ENCODE data around the gene WDR3. TPM values are rescaled to one million over a fixed set of nuclear protein-coding genes. Genes with fewer than 3 reads are reported as not detected.

WDR3 gene
- total RNA-seq, 1 experiment from 2014 or later: 70.5 TPM

DNA sequence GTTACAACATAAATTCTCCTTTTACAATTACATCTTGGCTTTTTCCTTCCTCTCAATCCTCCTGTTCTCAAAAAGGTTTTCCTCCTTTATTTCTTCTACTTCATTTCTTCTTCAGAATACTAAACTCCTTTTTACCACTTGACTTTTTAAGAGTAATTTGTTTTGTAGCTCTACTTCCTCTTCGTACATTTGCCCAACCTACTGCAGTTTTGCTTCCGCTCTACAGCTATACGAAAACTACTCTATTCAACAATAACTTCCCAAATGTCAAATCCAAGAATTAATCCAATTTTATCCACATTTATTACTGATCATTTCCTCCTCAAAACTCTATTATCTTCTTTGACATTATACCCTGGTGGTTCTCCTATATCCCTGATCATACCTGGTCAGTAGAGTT, 3.6 kb upstream of the WDR3 start:
- BruUV-seq (replicated peaks): no TSS peak
- Histone ChIP-seq H3K4me1 (ENCODE audit: control insufficient read depth in 1 of 2, insufficient read depth in 2 of 2, low read length in 2 of 2) (peaks cover 5 to 12% of the 10 kb centered on the region in 2 experiments; a peak in 3 of 4 replicates), H4K20me1 (ENCODE audit: insufficient read depth) (peaks cover 4% of the 10 kb centered on the region; the same call in 1 of the 2 replicates), H3K9ac (ENCODE audit: low read length) (no peak overlapping the region), H3K27ac (ENCODE audit: low read depth, low read length) (no peak overlapping the region), H2AFZ (ENCODE audit: low read depth, low read length, poor library complexity, severe bottlenecking) (no peak overlapping the region), H3K27me3 (ENCODE audit: insufficient read depth, low read length) (no peaks in the 10 kb centered on the region), H3K4me3 (replicated peaks in 1 of 2; ENCODE audit: low read depth in 1 of 2, low read length in 2 of 2) (no peak overlapping the region), H3K9me3 (ENCODE audit: control insufficient read depth in 1 of 2, insufficient read depth in 1 of 2, low read depth in 1 of 2, low read length in 2 of 2) (no peaks in the 10 kb centered on the region), H3K9me2 (ENCODE audit: insufficient read depth) (no peaks in the 10 kb centered on the region), H3K79me2 (ENCODE audit: insufficient read depth, low read length) (peaks cover 60% of the 10 kb centered on the region), H3K36me3 (ENCODE audit: control insufficient read depth in 1 of 2, insufficient read depth in 2 of 2, low read length in 2 of 2) (no peaks in the 10 kb centered on the region), H3K4me2 (ENCODE audit: low read length) (no peak overlapping the region)
- intact Hi-C loops (cut with micrococcal nuclease): no loop called here
- ATAC-seq (no peak), DNase-seq (ENCODE audit: low read depth, low spot score) (no peak)
- ChIA-PET RAD21 (ENCODE audit: low non-redundant PET in 1 of 2, low total read pairs in 2 of 2, uncharacterized antibody in 2 of 2, unreplicated experiment in 2 of 2) (no interaction called here), CTCF (no interaction called here), POLR2A (no interaction called here)
- TF ChIP-seq, protein P1, sequence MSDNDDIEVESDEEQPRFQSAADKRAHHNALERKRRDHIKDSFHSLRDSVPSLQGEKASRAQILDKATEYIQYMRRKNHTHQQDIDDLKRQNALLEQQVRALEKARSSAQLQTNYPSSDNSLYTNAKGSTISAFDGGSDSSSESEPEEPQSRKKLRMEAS (IDR thresholded peaks at IDR 0.05): no peak
- TF ChIP-seq, protein P2, sequence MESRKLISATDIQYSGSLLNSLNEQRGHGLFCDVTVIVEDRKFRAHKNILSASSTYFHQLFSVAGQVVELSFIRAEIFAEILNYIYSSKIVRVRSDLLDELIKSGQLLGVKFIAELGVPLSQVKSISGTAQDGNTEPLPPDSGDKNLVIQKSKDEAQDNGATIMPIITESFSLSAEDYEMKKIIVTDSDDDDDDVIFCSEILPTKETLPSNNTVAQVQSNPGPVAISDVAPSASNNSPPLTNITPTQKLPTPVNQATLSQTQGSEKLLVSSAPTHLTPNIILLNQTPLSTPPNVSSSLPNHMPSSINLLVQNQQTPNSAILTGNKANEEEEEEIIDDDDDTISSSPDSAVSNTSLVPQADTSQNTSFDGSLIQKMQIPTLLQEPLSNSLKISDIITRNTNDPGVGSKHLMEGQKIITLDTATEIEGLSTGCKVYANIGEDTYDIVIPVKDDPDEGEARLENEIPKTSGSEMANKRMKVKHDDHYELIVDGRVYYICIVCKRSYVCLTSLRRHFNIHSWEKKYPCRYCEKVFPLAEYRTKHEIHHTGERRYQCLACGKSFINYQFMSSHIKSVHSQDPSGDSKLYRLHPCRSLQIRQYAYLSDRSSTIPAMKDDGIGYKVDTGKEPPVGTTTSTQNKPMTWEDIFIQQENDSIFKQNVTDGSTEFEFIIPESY (IDR thresholded peaks at IDR 0.05; ENCODE audit: extremely low read depth, insufficient replicate concordance, low read length): no peak
- TF ChIP-seq, protein P3, sequence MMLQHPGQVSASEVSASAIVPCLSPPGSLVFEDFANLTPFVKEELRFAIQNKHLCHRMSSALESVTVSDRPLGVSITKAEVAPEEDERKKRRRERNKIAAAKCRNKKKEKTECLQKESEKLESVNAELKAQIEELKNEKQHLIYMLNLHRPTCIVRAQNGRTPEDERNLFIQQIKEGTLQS (IDR thresholded peaks at IDR 0.05): no peak
- TF ChIP-seq ELF1 (IDR thresholded peaks at IDR 0.05; ENCODE audit: borderline replicate concordance, low read depth) (no peak), POLR2A (IDR thresholded peaks at IDR 0.05; ENCODE audit: borderline replicate concordance, extremely low read depth, insufficient read depth, insufficient read length) (no peak), ZNF274 (IDR thresholded peaks at IDR 0.05; ENCODE audit: low read depth, low read length) (no peak), TCF7L2 (IDR thresholded peaks at IDR 0.05; ENCODE audit: borderline replicate concordance, extremely low read depth, insufficient read depth, insufficient read length) (no peak), EZH2 (IDR thresholded peaks at IDR 0.05) (no peak), SIN3A (IDR thresholded peaks at IDR 0.05; ENCODE audit: low read depth) (no peak), CBX3 (IDR thresholded peaks at IDR 0.05; ENCODE audit: low read depth) (no peak), YY1 (IDR thresholded peaks at IDR 0.05; ENCODE audit: extremely low read depth, insufficient replicate concordance, low read depth, low read length) (no peak), RAD21 (IDR thresholded peaks at IDR 0.05; ENCODE audit: low read depth) (no peak), ZFX (IDR thresholded peaks at IDR 0.05) (no peak), POLR2AphosphoS5 (IDR thresholded peaks at IDR 0.05; ENCODE audit: low read depth, low read length) (no peak), SRF (IDR thresholded peaks at IDR 0.05; ENCODE audit: low read depth) (no peak)
- TF ChIP-seq, protein P4, sequence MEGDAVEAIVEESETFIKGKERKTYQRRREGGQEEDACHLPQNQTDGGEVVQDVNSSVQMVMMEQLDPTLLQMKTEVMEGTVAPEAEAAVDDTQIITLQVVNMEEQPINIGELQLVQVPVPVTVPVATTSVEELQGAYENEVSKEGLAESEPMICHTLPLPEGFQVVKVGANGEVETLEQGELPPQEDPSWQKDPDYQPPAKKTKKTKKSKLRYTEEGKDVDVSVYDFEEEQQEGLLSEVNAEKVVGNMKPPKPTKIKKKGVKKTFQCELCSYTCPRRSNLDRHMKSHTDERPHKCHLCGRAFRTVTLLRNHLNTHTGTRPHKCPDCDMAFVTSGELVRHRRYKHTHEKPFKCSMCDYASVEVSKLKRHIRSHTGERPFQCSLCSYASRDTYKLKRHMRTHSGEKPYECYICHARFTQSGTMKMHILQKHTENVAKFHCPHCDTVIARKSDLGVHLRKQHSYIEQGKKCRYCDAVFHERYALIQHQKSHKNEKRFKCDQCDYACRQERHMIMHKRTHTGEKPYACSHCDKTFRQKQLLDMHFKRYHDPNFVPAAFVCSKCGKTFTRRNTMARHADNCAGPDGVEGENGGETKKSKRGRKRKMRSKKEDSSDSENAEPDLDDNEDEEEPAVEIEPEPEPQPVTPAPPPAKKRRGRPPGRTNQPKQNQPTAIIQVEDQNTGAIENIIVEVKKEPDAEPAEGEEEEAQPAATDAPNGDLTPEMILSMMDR (IDR thresholded peaks at IDR 0.05 in 2 of 3, conservative IDR thresholded peaks at IDR 0.05 in 1 of 3; ENCODE audit: borderline replicate concordance in 1 of 3, insufficient read depth in 1 of 3, low read depth in 2 of 3, low read length in 2 of 3): no peak
